GM19351 (cell line): Measurements from ENCODE around the gene HHIPL1.
"Not testable (repeated sequence)": the region's sequence is repeated elsewhere in the genome, so short reads cannot be mapped to it uniquely, and the experiment has no call there.

ENCODE experiments used
- ATAC-seq: cut with Tn5 transposase; IDR thresholded peaks from one replicate; pipeline ENCODE4 v1.9.1; 2021; ENCODE audit warnings: mild to moderate bottlenecking, moderate library complexity; ENCODE audit not compliant: unreplicated experiment

Gene HHIPL1

GRCh38 chr14:99658218-99658845 is 13.4 kb downstream of the HHIPL1 start:
- ATAC-seq: no peak

- ATAC-seq: no peak
Measured at GRCh38 chr14:99659333-99659741, 14.4 kb downstream of the HHIPL1 start.

- ATAC-seq: no peak
Measured at GRCh38 chr14:99660006-99660566, 15.2 kb downstream of the HHIPL1 start.

- ATAC-seq: no peak
Measured at GRCh38 chr14:99660794-99661193, 15.9 kb downstream of the HHIPL1 start.

- not testable (repeated sequence) for ATAC-seq
Measured at GRCh38 chr14:99661206-99661605, 16.3 kb downstream of the HHIPL1 start.

- ATAC-seq: no peak
Measured at GRCh38 chr14:99662846-99663245, 17.9 kb downstream of the HHIPL1 start.

GRCh38 chr14:99663386-99664057 is 18.6 kb downstream of the HHIPL1 start:
- no peak for ATAC-seq

GRCh38 chr14:99664058-99664936 is 19.4 kb downstream of the HHIPL1 start:
- peak; percentile 26 for ATAC-seq

GRCh38 chr14:99664937-99665273 is 20.0 kb downstream of the HHIPL1 start:
- ATAC-seq: peak; percentile 57

- no peak for ATAC-seq
Measured at GRCh38 chr14:99666533-99666932, 21.6 kb downstream of the HHIPL1 start.

- ATAC-seq: no peak
Measured at GRCh38 chr14:99667045-99667444, 22.1 kb downstream of the HHIPL1 start.

- ATAC-seq: no peak
Measured at GRCh38 chr14:99667821-99668220, 22.9 kb downstream of the HHIPL1 start.

GRCh38 chr14:99668307-99669295 is 23.7 kb downstream of the HHIPL1 start:
- ATAC-seq: no peak

- no peak for ATAC-seq
Measured at GRCh38 chr14:99670361-99671234, 25.7 kb downstream of the HHIPL1 start.

GRCh38 chr14:99671235-99672224 is 26.6 kb downstream of the HHIPL1 start:
- no peak for ATAC-seq

- peak; percentile 96 for ATAC-seq
Measured at GRCh38 chr14:99672506-99673304, 27.8 kb downstream of the HHIPL1 start.

GRCh38 chr14:99673305-99674063 is 28.6 kb downstream of the HHIPL1 start:
- ATAC-seq: no peak
